ENCODE measurements around the gene TBC1D1.

GRCh38 chr4:38004887-38005286 is 114.0 kb downstream of the TBC1D1 start:
- no peak for TF ChIP-seq CTCF (IDR thresholded peaks at IDR 0.05 in 4 of 5, conservative IDR thresholded peaks at IDR 0.05 in 1 of 5)
- TF ChIP-seq POLR2A (IDR thresholded peaks at IDR 0.05): no peak
